ENCODE data around the gene CYP2W1.

DNA sequence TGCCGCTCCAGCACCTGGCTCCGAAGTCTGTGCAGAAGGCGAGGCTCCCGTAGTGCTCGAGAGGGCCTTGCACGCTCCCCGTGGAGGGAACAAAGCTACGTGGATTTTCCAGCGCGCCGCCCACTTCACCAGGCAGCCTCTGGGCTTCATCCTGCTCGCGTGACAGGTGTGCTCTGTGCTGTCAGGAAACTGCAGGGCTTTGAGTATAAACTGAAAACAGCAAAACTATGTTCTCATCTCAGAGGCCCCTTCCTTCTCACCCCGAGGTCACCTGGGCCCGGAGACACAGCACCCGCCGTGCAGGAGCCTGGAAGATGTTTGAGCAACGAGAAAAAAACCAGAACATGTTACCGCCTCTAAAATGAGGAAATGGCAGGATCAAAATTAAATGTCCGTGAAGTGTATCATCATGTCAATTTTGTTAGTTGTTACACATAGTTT is 43.8 kb downstream of the CYP2W1 start:
- no peak for TF ChIP-seq EZH2 (optimal IDR thresholded peaks at IDR 0.05; ENCODE audit: low read depth, low read length)
- TF ChIP-seq EZH2phosphoT487 (IDR thresholded peaks at IDR 0.05; ENCODE audit: low read length) = no peak
- TF ChIP-seq, protein P1, sequence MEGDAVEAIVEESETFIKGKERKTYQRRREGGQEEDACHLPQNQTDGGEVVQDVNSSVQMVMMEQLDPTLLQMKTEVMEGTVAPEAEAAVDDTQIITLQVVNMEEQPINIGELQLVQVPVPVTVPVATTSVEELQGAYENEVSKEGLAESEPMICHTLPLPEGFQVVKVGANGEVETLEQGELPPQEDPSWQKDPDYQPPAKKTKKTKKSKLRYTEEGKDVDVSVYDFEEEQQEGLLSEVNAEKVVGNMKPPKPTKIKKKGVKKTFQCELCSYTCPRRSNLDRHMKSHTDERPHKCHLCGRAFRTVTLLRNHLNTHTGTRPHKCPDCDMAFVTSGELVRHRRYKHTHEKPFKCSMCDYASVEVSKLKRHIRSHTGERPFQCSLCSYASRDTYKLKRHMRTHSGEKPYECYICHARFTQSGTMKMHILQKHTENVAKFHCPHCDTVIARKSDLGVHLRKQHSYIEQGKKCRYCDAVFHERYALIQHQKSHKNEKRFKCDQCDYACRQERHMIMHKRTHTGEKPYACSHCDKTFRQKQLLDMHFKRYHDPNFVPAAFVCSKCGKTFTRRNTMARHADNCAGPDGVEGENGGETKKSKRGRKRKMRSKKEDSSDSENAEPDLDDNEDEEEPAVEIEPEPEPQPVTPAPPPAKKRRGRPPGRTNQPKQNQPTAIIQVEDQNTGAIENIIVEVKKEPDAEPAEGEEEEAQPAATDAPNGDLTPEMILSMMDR (IDR thresholded peaks at IDR 0.05; ENCODE audit: low read length) = no peak
